K562 (cell line): ENCODE results near the gene EXO5. TPM values are rescaled to one million over a fixed set of nuclear protein-coding genes. Genes with fewer than 3 reads are reported as not detected.
A peak's percentile ranks its signal among the peaks of the same experiment; 100 is the strongest.

Experiments used
- ATAC-seq: fragments of 200-7000 bp; cut with Tn5 transposase; 3 replicates; pipeline ENCODE4 v1.9.1; 2020; ENCODE audit warnings: moderate library complexity
- BruUV-seq: library from RNA; stranded (reverse); fragments of 400-500 nt; replicated peaks from 2 replicates; lab custom pipeline; 2021; lab: Mats Ljungman, UMichigan
- CTCF ChIA-PET: fragments of 300-600 bp; formaldehyde crosslinking; extraction: SDS; loops from one replicate; lab custom pipeline; 2021; ENCODE audit warnings: low intra/inter-chr PET ratio; lab: Yijun Ruan, JAX
- POLR2A ChIA-PET: fragments of 300-600, 350-650 bp; sonication (Branson Sonifier 250); formaldehyde crosslinking; extraction: SDS; loops from one replicate; lab custom pipeline; 2021; ENCODE audit warnings: antibody characterized with exemption, inconsistent platforms; lab: Yijun Ruan, JAX
- DNase-seq, 4 experiments: peaks; one replicate each; pipeline versions ENCODE4 v3.0.0 to v3.0.0-alpha.2; 2011 to 2018; ENCODE audit warnings: low spot score in 3 of 4, mixed read lengths in 3 of 4; ENCODE audit errors: extremely low read depth in 1 of 4
- FAIRE-seq: peaks from 2 replicates; lab custom pipeline; 2011; peaks lifted over from hg19 to GRCh38; lab: Jason Lieb, UNC
- H2AFZ ChIP-seq: 2 replicates; pipeline ENCODE4 v1.6.0; 2011; ENCODE audit warnings: low read depth, low read length, control low read depth, inconsistent platforms
- H3K27ac ChIP-seq: fragments of 200-600 bp; 3 replicates; pipeline ENCODE4 v1.8.0; 2011; ENCODE audit warnings: low read depth, mild to moderate bottlenecking, control low read depth, inconsistent platforms, low read length, moderate library complexity, mixed read lengths; ENCODE audit errors: extremely low read depth
- H3K27me3 ChIP-seq, 2 experiments: fragments of 300-600 bp in 1 of 2; 2 replicates in 1 of 2; 3 replicates in 1 of 2; pipeline versions ENCODE4 v1.6.0 to v1.8.0; 2011; ENCODE audit warnings: inconsistent platforms in 2 of 2, low read length in 2 of 2, mild to moderate bottlenecking in 1 of 2, mixed read lengths in 1 of 2, moderate library complexity in 1 of 2; ENCODE audit not compliant: control insufficient read depth in 2 of 2, insufficient read depth in 2 of 2
- H3K36me3 ChIP-seq: fragments of 300-600 bp; 3 replicates; pipeline ENCODE4 v1.8.0; 2011; ENCODE audit warnings: mild to moderate bottlenecking, low read length, inconsistent platforms; ENCODE audit not compliant: control insufficient read depth, insufficient read depth
- H3K4me1 ChIP-seq, 2 experiments: fragments of 200-600 bp in 1 of 2; replicated peaks in 1 of 2; 2 replicates in 1 of 2; 3 replicates in 1 of 2; pipeline versions ENCODE4 v1.5.1 to v1.8.0; 2011; ENCODE audit warnings: inconsistent platforms in 2 of 2, low read length in 2 of 2, mild to moderate bottlenecking in 1 of 2, mixed read lengths in 1 of 2, moderate library complexity in 1 of 2; ENCODE audit not compliant: control insufficient read depth in 2 of 2, insufficient read depth in 2 of 2
- H3K4me2 ChIP-seq: 2 replicates; pipeline ENCODE4 v1.6.1; 2011; ENCODE audit warnings: low read length, control low read depth, inconsistent platforms, mixed read lengths; ENCODE audit not compliant: insufficient read depth
- H3K4me3 ChIP-seq: fragments of 200-600 bp; sonication (generic), shearing (Covaris generic); 2 replicates; pipeline ENCODE4 v1.5.1; 2016; ENCODE audit warnings: control low read depth, inconsistent platforms
- H3K79me2 ChIP-seq: fragments of 200-600 bp; 3 replicates; pipeline ENCODE4 v1.8.0; 2011; ENCODE audit warnings: low read length, inconsistent platforms; ENCODE audit not compliant: control insufficient read depth, insufficient read depth
- H3K9ac ChIP-seq, 2 experiments: 2 replicates each; pipeline versions ENCODE4 v1.6.0 to v1.6.1; 2011; ENCODE audit warnings: low read depth in 2 of 2, low read length in 2 of 2, control low read depth in 1 of 2, inconsistent platforms in 1 of 2, mild to moderate bottlenecking in 1 of 2, mixed read lengths in 1 of 2; ENCODE audit not compliant: insufficient read depth in 1 of 2
- H3K9me1 ChIP-seq: one replicate; pipeline ENCODE4 v1.6.0; 2011; ENCODE audit warnings: inconsistent platforms, mild to moderate bottlenecking, low read length, moderate library complexity; ENCODE audit not compliant: control insufficient read depth, insufficient read depth
- H3K9me3 ChIP-seq: replicated peaks from 2 replicates; pipeline ENCODE4 v1.5.1; 2011; ENCODE audit warnings: low read depth, low read length, inconsistent platforms; ENCODE audit not compliant: control insufficient read depth, insufficient read depth
- H4K20me1 ChIP-seq: replicated peaks from 2 replicates; pipeline ENCODE4 v1.6.1; 2011; ENCODE audit warnings: low read length, inconsistent platforms, mixed read lengths; ENCODE audit not compliant: control insufficient read depth, insufficient read depth
- HIVEP1 ChIP-seq: fragments of 250-450 bp; sonication (Bioruptor Pico); IDR thresholded peaks from 2 replicates; pipeline ENCODE4 v1.4.0; 2020; ENCODE audit warnings: mild to moderate bottlenecking
- WGBS: fragments of 100-300 bp; shearing (Covaris generic); methylation state at CpG from one replicate; pipeline ENCODE4 v1.1.6; 2016; ENCODE audit warnings: low coverage, mixed read lengths; ENCODE audit not compliant: insufficient coverage; ENCODE audit errors: missing lambda C conversion rate; 5-methylcytosine and 5-hydroxymethylcytosine counted together
- in situ Hi-C: fragments of 300-500 bp; cut with MboI; formaldehyde crosslinking; loops from 4 replicates; pipeline ENCODE4 v1.15.0; 2018; ENCODE audit warnings: inconsistent platforms, mixed read lengths
- intact Hi-C: fragments of 100-400 bp; cut with micrococcal nuclease; formaldehyde crosslinking; loops from 2 replicates; pipeline ENCODE4 v1.14.2; 2022
- polyA plus RNA-seq, 8 experiments: library from polyadenylated mRNA; depleted of rRNA in 4 of 8; stranded (reverse) in 5 of 8; unstranded in 3 of 8; fragments of >200 nt; fragmentation: Nextera tagmentation in 2 of 8; fragmentation: Illumina TruSeq in 1 of 8; extraction: Ambion mirVana in 2 of 8; extraction: Trizol in 1 of 8; gene quantifications; 2 replicates each; pipeline versions ENCODE4 v1.2.1 to v1.2.3, GENCODE V29; 2011 to 2014; ENCODE audit warnings: inconsistent platforms in 1 of 8, missing spikeins in 1 of 8
- total RNA-seq, 7 experiments: library from RNA; depleted of rRNA in 6 of 7; stranded (reverse); fragments of >200 nt in 6 of 7; fragmentation: Illumina TruSeq in 2 of 7; extraction: Trizol in 2 of 7; gene quantifications; 2 replicates each; pipeline versions ENCODE4 v1.2.1 to v1.2.3, GENCODE V29; 2011 to 2021; ENCODE audit warnings: low replicate concordance in 1 of 7
- TF ChIP-seq, protein P1 (sequence below): sonication (generic); formaldehyde crosslinking; IDR thresholded peaks from 2 replicates; pipeline ENCODE4 v1.8.0; 2023; ENCODE audit warnings: mild to moderate bottlenecking, missing genetic modification reagents

Gene EXO5
- total and polyA plus RNA-seq, 9 of the 15 experiments (the other 6 are each of a cell fraction or from before 2014, with no cell fraction given), result 1.1 to 4.3 (median 2.8) TPM

DNA sequence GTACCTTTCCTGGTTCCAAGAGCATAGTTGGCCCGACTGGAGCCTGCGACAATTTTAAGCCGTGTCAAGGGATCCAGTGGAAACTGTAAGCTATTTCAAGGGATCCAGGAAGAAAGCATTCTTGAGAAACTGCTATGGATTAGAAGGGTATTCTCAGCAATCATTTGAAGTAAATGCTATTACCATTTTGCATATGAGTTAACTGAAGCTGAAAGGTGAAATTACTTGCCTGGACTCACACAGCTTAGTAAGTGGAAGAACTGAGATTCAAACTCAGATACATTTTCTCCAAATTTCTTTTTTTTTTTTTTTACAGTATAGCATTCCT lies 23.5 kb downstream of the EXO5 start:
- ATAC-seq (no peak), DNase-seq (no peak)
- Histone ChIP-seq H2AFZ (peak overlapping the region; percentile 95), H3K27ac (peak overlapping the region; percentile 69), H3K9me3 (no peaks in the 10 kb centered on the region)
- CTCF ChIA-PET, result no interaction called here
- in situ Hi-C loops, result no loop called here
- POLR2A ChIA-PET, result interaction anchor here (0.6 to 2.2 kb wide), 20 partner anchors 9 to 372 kb away, joined by 3 to 20 read pairs (median 4); partner anchors contain the start of genes EXO5 and NFYC
- TF ChIP-seq HIVEP1 (CRISPR knock-in tag), result no peak
- TF ChIP-seq, protein P1, sequence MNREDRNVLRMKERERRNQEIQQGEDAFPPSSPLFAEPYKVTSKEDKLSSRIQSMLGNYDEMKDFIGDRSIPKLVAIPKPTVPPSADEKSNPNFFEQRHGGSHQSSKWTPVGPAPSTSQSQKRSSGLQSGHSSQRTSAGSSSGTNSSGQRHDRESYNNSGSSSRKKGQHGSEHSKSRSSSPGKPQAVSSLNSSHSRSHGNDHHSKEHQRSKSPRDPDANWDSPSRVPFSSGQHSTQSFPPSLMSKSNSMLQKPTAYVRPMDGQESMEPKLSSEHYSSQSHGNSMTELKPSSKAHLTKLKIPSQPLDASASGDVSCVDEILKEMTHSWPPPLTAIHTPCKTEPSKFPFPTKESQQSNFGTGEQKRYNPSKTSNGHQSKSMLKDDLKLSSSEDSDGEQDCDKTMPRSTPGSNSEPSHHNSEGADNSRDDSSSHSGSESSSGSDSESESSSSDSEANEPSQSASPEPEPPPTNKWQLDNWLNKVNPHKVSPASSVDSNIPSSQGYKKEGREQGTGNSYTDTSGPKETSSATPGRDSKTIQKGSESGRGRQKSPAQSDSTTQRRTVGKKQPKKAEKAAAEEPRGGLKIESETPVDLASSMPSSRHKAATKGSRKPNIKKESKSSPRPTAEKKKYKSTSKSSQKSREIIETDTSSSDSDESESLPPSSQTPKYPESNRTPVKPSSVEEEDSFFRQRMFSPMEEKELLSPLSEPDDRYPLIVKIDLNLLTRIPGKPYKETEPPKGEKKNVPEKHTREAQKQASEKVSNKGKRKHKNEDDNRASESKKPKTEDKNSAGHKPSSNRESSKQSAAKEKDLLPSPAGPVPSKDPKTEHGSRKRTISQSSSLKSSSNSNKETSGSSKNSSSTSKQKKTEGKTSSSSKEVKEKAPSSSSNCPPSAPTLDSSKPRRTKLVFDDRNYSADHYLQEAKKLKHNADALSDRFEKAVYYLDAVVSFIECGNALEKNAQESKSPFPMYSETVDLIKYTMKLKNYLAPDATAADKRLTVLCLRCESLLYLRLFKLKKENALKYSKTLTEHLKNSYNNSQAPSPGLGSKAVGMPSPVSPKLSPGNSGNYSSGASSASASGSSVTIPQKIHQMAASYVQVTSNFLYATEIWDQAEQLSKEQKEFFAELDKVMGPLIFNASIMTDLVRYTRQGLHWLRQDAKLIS (CRISPR knock-in tag), result peak; percentile 11; the same call in 1 of the 2 replicates
- TF ChIP-seq, all 486 proteins: peak for 1
- Histone ChIP-seq H3K4me2 (peak overlapping the region; percentile 98), H3K9ac (peak overlapping the region; percentile 67 to 91; a peak in 3 of 4 replicates), H3K27me3 (no peaks in the 10 kb centered on the region), H3K4me3 (peak overlapping the region; percentile 49), H3K79me2 (peaks cover 9% of the 10 kb centered on the region; the same call in 1 of the 3 replicates), H3K9me1 (no peaks in the 10 kb centered on the region), H4K20me1 (no peaks in the 10 kb centered on the region), H3K4me1 (peaks cover 0 to 5% of the 10 kb centered on the region in 2 experiments; a peak in 2 of 5 replicates), H3K36me3 (peaks cover 4% of the 10 kb centered on the region; the same call in 2 of the 3 replicates)
- FAIRE-seq, result no peak
- WGBS, result 0% methylated on average over 3 of the region's 3 CpGs
- intact Hi-C loops, result no loop called here
- BruUV-seq, result no TSS peak
